ENCODE measurements around the gene EFS. TPM values are rescaled to one million over a fixed set of nuclear protein-coding genes. Genes with fewer than 3 reads are reported as not detected.

EFS gene
- total RNA-seq, 1 donor from 2014 or later: 104 TPM

GRCh38 chr14:23409475-23409874 lies 44.5 kb upstream of the EFS start:
- Mint-ChIP-seq H3K9me3 (no peaks in the 10 kb centered on the region), H3K4me1 (peaks cover 4% of the 10 kb centered on the region), H3K27ac (ENCODE audit: unreplicated experiment) (no peak overlapping the region), H3K4me3 (no peak overlapping the region), H3K27me3 (ENCODE audit: low read depth) (peaks cover 13% of the 10 kb centered on the region), H3K36me3 (ENCODE audit: low read depth) (no peaks in the 10 kb centered on the region)
- no peak for DNase-seq (ENCODE audit: low read depth, low spot score)
- TF ChIP-seq, protein P1, sequence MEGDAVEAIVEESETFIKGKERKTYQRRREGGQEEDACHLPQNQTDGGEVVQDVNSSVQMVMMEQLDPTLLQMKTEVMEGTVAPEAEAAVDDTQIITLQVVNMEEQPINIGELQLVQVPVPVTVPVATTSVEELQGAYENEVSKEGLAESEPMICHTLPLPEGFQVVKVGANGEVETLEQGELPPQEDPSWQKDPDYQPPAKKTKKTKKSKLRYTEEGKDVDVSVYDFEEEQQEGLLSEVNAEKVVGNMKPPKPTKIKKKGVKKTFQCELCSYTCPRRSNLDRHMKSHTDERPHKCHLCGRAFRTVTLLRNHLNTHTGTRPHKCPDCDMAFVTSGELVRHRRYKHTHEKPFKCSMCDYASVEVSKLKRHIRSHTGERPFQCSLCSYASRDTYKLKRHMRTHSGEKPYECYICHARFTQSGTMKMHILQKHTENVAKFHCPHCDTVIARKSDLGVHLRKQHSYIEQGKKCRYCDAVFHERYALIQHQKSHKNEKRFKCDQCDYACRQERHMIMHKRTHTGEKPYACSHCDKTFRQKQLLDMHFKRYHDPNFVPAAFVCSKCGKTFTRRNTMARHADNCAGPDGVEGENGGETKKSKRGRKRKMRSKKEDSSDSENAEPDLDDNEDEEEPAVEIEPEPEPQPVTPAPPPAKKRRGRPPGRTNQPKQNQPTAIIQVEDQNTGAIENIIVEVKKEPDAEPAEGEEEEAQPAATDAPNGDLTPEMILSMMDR (conservative IDR thresholded peaks at IDR 0.05): no peak

DNA sequence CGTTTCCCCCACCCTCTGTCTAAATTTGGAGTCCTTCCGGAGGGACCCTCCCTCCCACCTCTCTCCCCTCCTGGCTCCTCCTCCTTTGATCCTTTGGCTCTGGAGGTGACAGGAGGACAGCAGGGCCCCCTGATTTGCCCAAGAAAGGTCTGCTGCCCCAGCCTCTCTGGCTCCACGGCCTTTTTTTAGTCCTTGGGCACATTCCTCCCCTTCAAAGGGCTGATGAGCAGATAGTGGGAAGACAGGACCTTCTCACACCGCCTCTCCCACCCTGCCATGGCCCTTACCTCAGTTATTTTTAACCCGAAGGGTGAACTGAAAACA lies 43.3 kb upstream of the EFS start:
- Mint-ChIP-seq H3K9me3 (no peaks in the 10 kb centered on the region), H3K4me1 (peaks cover 4% of the 10 kb centered on the region), H3K27me3 (ENCODE audit: low read depth) (peaks cover 20% of the 10 kb centered on the region), H3K4me3 (no peak overlapping the region), H3K36me3 (ENCODE audit: low read depth) (no peaks in the 10 kb centered on the region), H3K27ac (ENCODE audit: unreplicated experiment) (no peak overlapping the region)
- no peak for DNase-seq (ENCODE audit: low read depth, low spot score)
- TF ChIP-seq, protein P1 (conservative IDR thresholded peaks at IDR 0.05): no peak

DNA sequence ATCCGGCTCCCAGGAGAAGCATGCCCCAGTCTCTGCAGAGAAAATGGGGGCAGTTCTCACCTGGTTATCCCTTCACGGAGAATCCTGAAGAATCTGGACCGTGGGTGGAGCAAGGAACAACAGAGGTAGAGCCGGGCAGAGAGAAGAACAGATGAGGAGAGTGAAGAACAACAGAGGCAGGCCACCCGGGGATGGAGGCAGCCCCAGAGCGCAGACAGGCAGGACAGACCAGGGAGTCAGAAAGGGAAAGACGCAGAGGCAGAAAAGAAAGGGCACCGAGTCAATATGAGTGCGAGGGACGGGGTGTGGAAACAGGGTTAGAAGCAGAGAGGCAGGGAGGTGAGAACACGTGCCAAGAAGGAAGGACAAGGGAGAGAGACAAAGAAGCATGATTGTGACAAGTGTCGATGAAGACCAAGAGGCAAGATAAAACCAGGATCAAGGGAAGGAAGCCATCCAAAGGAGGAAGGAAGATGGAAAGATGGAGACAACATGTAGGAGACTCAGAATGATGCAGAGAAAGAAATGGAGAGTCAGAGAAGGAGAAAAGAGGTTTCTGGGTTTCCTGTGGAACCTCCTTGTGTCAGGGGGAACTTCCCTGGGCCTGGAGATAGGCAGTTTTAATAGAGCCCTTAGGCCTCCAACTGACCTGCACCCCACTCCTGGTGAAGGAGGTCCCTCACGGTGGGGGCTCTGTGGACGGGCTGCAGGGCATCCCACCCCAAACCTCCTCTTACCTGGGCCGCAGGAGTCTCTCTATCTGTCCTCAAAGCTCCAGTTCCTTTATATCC lies 42.7 kb upstream of the EFS start, which contains the start of gene MYH6:
TSS of gene MYH6 (minus strand) at position 758 of the 791 bp plus-strand sequence. CDS start 1,050 bp downstream, outside the sequence.
- peaks cover 25% of the 10 kb centered on the region for H3K27me3 Mint-ChIP-seq (ENCODE audit: low read depth)
- TF ChIP-seq, protein P1 (conservative IDR thresholded peaks at IDR 0.05): no peak
- no peaks in the 10 kb centered on the region for H3K9me3 Mint-ChIP-seq
- H3K27ac Mint-ChIP-seq (ENCODE audit: unreplicated experiment): no peak within 1 kb of the TSS
- peaks cover 4% of the 10 kb centered on the region for H3K4me1 Mint-ChIP-seq
- no peak within 1 kb of the TSS for H3K4me3 Mint-ChIP-seq
- H3K36me3 Mint-ChIP-seq (ENCODE audit: low read depth): no peaks in the 10 kb centered on the region
- DNase-seq (ENCODE audit: low read depth, low spot score): no peak

- no peak overlapping the region for H3K27ac Mint-ChIP-seq (ENCODE audit: unreplicated experiment)
- TF ChIP-seq, protein P1 (conservative IDR thresholded peaks at IDR 0.05): no peak
These were observed 41.9 kb upstream of the EFS start for GRCh38 chr14:23406725-23407355.

DNA sequence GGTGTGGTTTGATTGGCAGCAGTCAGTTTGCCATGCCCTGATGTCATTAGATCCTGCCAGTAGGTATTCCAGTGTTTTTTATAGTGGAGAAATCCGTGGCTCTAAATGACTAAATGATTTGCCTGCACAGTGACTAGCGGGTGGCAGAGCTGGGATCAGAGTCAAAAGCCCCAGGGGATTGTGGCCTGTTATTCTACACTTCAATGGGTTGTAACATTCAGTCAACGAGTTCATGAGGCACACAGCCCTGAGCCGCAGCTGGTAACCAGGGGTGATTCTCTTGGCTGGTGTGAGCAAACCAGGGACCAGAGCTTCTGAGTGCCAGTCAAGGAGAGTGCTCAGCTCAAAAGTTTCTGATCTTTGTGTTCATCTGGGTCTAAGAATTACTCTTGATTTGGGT lies 41.3 kb upstream of the EFS start:
- Mint-ChIP-seq H3K36me3 (ENCODE audit: low read depth) (no peaks in the 10 kb centered on the region), H3K27me3 (ENCODE audit: low read depth) (peaks cover 30% of the 10 kb centered on the region), H3K9me3 (no peaks in the 10 kb centered on the region), H3K27ac (ENCODE audit: unreplicated experiment) (no peak overlapping the region), H3K4me1 (peaks cover 4% of the 10 kb centered on the region), H3K4me3 (no peak overlapping the region)
- no peak for DNase-seq (ENCODE audit: low read depth, low spot score)
- TF ChIP-seq, protein P1 (conservative IDR thresholded peaks at IDR 0.05): no peak

More at GRCh38 chr14:23406725-23407355, 41.9 kb upstream of the EFS start:
- H3K9me3 Mint-ChIP-seq: no peaks in the 10 kb centered on the region
- H3K36me3 Mint-ChIP-seq (ENCODE audit: low read depth): no peaks in the 10 kb centered on the region
- no peak overlapping the region for H3K4me3 Mint-ChIP-seq
- peaks cover 4% of the 10 kb centered on the region for H3K4me1 Mint-ChIP-seq
- DNase-seq (ENCODE audit: low read depth, low spot score): no peak
- peaks cover 26% of the 10 kb centered on the region for H3K27me3 Mint-ChIP-seq (ENCODE audit: low read depth)
